HepG2 (cell line): Measurements from ENCODE around the gene PRKAG3.

ENCODE experiments used
- JUNB ChIP-seq: sonication (generic); formaldehyde crosslinking; IDR thresholded peaks from 2 replicates; pipeline ENCODE4 v1.8.0; 2022; ENCODE audit warnings: missing genetic modification reagents, mild to moderate bottlenecking, borderline replicate concordance
- TF ChIP-seq, protein P1 (sequence below): sonication (generic); formaldehyde crosslinking; IDR thresholded peaks from 2 replicates; pipeline ENCODE4 v1.5.1; 2020; ENCODE audit warnings: mild to moderate bottlenecking, missing genetic modification reagents, borderline replicate concordance
- TF ChIP-seq, protein P2 (sequence below): sonication (generic); formaldehyde crosslinking; IDR thresholded peaks from 2 replicates; pipeline ENCODE4 v1.5.0; 2020; ENCODE audit warnings: mild to moderate bottlenecking, missing genetic modification reagents, moderate library complexity
- TF ChIP-seq, protein P3 (sequence below): IDR thresholded peaks from 2 replicates; pipeline ENCODE4 v1.6.1; 2016; ENCODE audit warnings: missing biosample characterization, missing genetic modification reagents, low read depth

DNA sequence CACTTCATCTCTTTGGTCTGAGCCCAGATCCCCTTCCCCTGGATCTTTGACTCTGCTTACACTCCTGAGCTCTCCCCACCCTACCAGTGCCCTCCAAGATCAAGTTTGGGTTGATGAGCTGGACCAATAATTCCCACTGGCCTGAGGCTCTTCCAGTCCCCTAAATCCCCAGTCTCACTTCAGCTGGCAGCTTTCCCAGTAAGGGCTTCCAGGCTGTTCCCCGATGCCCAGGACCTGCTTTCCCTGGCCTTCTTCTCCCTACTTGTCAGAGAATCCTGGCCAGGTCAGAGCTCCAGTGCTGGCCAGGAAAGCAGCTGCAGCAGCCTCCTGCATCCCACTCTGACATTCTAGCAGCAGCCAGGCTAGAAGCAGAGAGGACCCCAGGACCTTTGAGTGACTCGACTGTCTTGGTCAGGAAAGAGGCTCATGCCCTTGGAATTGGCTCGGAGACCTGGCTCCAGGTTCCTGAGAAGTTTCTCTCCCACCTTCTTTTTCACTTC, 31.5 kb upstream of the PRKAG3 start:
- TF ChIP-seq, protein P1, sequence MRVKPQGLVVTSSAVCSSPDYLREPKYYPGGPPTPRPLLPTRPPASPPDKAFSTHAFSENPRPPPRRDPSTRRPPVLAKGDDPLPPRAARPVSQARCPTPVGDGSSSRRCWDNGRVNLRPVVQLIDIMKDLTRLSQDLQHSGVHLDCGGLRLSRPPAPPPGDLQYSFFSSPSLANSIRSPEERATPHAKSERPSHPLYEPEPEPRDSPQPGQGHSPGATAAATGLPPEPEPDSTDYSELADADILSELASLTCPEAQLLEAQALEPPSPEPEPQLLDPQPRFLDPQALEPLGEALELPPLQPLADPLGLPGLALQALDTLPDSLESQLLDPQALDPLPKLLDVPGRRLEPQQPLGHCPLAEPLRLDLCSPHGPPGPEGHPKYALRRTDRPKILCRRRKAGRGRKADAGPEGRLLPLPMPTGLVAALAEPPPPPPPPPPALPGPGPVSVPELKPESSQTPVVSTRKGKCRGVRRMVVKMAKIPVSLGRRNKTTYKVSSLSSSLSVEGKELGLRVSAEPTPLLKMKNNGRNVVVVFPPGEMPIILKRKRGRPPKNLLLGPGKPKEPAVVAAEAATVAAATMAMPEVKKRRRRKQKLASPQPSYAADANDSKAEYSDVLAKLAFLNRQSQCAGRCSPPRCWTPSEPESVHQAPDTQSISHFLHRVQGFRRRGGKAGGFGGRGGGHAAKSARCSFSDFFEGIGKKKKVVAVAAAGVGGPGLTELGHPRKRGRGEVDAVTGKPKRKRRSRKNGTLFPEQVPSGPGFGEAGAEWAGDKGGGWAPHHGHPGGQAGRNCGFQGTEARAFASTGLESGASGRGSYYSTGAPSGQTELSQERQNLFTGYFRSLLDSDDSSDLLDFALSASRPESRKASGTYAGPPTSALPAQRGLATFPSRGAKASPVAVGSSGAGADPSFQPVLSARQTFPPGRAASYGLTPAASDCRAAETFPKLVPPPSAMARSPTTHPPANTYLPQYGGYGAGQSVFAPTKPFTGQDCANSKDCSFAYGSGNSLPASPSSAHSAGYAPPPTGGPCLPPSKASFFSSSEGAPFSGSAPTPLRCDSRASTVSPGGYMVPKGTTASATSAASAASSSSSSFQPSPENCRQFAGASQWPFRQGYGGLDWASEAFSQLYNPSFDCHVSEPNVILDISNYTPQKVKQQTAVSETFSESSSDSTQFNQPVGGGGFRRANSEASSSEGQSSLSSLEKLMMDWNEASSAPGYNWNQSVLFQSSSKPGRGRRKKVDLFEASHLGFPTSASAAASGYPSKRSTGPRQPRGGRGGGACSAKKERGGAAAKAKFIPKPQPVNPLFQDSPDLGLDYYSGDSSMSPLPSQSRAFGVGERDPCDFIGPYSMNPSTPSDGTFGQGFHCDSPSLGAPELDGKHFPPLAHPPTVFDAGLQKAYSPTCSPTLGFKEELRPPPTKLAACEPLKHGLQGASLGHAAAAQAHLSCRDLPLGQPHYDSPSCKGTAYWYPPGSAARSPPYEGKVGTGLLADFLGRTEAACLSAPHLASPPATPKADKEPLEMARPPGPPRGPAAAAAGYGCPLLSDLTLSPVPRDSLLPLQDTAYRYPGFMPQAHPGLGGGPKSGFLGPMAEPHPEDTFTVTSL (CRISPR knock-in tag), result no peak
- TF ChIP-seq JUNB, result no peak
- TF ChIP-seq, protein P2, sequence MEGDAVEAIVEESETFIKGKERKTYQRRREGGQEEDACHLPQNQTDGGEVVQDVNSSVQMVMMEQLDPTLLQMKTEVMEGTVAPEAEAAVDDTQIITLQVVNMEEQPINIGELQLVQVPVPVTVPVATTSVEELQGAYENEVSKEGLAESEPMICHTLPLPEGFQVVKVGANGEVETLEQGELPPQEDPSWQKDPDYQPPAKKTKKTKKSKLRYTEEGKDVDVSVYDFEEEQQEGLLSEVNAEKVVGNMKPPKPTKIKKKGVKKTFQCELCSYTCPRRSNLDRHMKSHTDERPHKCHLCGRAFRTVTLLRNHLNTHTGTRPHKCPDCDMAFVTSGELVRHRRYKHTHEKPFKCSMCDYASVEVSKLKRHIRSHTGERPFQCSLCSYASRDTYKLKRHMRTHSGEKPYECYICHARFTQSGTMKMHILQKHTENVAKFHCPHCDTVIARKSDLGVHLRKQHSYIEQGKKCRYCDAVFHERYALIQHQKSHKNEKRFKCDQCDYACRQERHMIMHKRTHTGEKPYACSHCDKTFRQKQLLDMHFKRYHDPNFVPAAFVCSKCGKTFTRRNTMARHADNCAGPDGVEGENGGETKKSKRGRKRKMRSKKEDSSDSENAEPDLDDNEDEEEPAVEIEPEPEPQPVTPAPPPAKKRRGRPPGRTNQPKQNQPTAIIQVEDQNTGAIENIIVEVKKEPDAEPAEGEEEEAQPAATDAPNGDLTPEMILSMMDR (CRISPR knock-in tag), result no peak
- TF ChIP-seq, protein P3, sequence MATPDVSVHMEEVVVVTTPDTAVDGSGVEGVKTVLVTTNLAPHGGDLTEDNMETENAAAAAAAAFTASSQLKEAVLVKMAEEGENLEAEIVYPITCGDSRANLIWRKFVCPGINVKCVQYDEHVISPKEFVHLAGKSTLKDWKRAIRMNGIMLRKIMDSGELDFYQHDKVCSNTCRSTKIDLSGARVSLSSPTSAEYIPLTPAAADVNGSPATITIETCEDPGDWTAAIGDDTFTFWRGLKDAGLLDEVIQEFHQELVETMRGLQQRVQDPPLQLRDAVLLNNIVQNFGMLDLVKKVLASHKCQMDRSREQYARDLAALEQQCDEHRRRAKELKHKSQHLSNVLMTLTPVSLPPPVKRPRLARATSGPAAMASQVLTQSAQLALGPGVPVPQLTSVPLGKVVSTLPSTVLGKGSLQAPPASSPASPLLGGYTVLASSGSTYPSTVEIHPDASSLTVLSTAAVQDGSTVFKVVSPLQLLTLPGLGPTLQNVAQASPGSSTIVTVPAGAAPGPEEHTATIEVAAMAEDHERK, result no peak
